ENCODE measurements around the gene TRPT1.

TRPT1 gene

GRCh38 chr11:64229090-64229743 is 3.2 kb upstream of the TRPT1 start:
- no peak for DNase-seq

- DNase-seq, result no peak
Observed at GRCh38 chr11:64227405-64227956, 1.5 kb upstream of the TRPT1 start.

GRCh38 chr11:64226507-64227051 is 593 bp upstream of the TRPT1 start:
- peak; percentile 51 for DNase-seq

GRCh38 chr11:64224891-64225607 is 937 bp downstream of the TRPT1 start:
- DNase-seq, result no peak

GRCh38 chr11:64224151-64224890 is 1.7 kb downstream of the TRPT1 start:
- no peak for DNase-seq

GRCh38 chr11:64223001-64223651 is 2.9 kb downstream of the TRPT1 start:
- DNase-seq, result no peak

GRCh38 chr11:64222651-64223000 is 3.4 kb downstream of the TRPT1 start:
- DNase-seq, result no peak

- DNase-seq, result no peak
Observed at GRCh38 chr11:64220798-64221197, 5.2 kb downstream of the TRPT1 start.

GRCh38 chr11:64220271-64220670 is 5.7 kb downstream of the TRPT1 start:
- DNase-seq, result no peak

- DNase-seq, result no peak
Observed at GRCh38 chr11:64219755-64220154, 6.2 kb downstream of the TRPT1 start.

GRCh38 chr11:64219354-64219684 is 6.7 kb downstream of the TRPT1 start:
- no peak for DNase-seq

- no peak for DNase-seq
Observed at GRCh38 chr11:64218628-64219353, 7.2 kb downstream of the TRPT1 start.

- no peak for DNase-seq
Observed at GRCh38 chr11:64216879-64217278, 9.1 kb downstream of the TRPT1 start.

GRCh38 chr11:64211181-64211872 is 14.7 kb downstream of the TRPT1 start:
- DNase-seq, result no peak

- no peak for DNase-seq
Observed at GRCh38 chr11:64210301-64211020, 15.5 kb downstream of the TRPT1 start.

GRCh38 chr11:64209563-64209843 is 16.5 kb downstream of the TRPT1 start:
- DNase-seq, result no peak

GRCh38 chr11:64208796-64209562 is 17.0 kb downstream of the TRPT1 start:
- DNase-seq, result no peak

- no peak for DNase-seq
Observed at GRCh38 chr11:64208086-64208795, 17.7 kb downstream of the TRPT1 start.

GRCh38 chr11:64207256-64208085 is 18.5 kb downstream of the TRPT1 start:
- DNase-seq, result peak; percentile 82
